IMR-90 (cell line): ENCODE measurements around the gene P2RX7. TPM values are rescaled to one million over a fixed set of nuclear protein-coding genes. Genes with fewer than 3 reads are reported as not detected.

Source experiments
- ATAC-seq: fragments of 200-7000 bp; cut with Tn5 transposase; 2 replicates; pipeline ENCODE4 v1.9.1; 2020; ENCODE audit warnings: low read depth, mild to moderate bottlenecking, moderate library complexity
- BruUV-seq: library from RNA; stranded (reverse); fragments of 400-500 nt; replicated peaks from 2 replicates; lab custom pipeline; 2021; lab: Mats Ljungman, UMichigan
- CTCF ChIA-PET: fragments of 300-600 bp; formaldehyde crosslinking; extraction: SDS; loops from one replicate; lab custom pipeline; 2021; ENCODE audit warnings: antibody characterized with exemption; lab: Yijun Ruan, JAX
- POLR2A ChIA-PET: fragments of 300-600 bp; sonication (Branson Sonifier 250); formaldehyde crosslinking; loops from one replicate; lab custom pipeline; 2022; ENCODE audit warnings: antibody characterized with exemption; ENCODE audit not compliant: unreplicated experiment; lab: Charles Lee
- DNase-seq: peaks from one replicate; pipeline ENCODE4 v3.0.0; 2013
- H2AFZ ChIP-seq: replicated peaks from 2 replicates; pipeline ENCODE3; 2013; ENCODE audit warnings: low read length, mild to moderate bottlenecking; ENCODE audit not compliant: poor library complexity
- H2AK5ac ChIP-seq: 2 replicates; pipeline ENCODE4 v1.6.1; 2013; ENCODE audit warnings: low read depth, low read length, inconsistent platforms
- H2AK9ac ChIP-seq: replicated peaks from 2 replicates; pipeline ENCODE3; 2013; ENCODE audit warnings: mild to moderate bottlenecking, low read depth, low read length, moderate library complexity; ENCODE audit not compliant: poor library complexity
- H2BK120ac ChIP-seq: 2 replicates; pipeline ENCODE4 v1.6.1; 2013; ENCODE audit warnings: low read depth, low read length, inconsistent platforms
- H2BK15ac ChIP-seq: 3 replicates; pipeline ENCODE4 v1.6.1; 2013; ENCODE audit warnings: low read depth, low read length, inconsistent platforms
- H2BK20ac ChIP-seq: 2 replicates; pipeline ENCODE4 v1.6.1; 2013; ENCODE audit warnings: low read depth, mild to moderate bottlenecking, inconsistent platforms, low read length, moderate library complexity
- H2BK5ac ChIP-seq: 2 replicates; pipeline ENCODE4 v1.6.1; 2013; ENCODE audit warnings: mild to moderate bottlenecking, low read depth, low read length, inconsistent platforms; ENCODE audit not compliant: poor library complexity, severe bottlenecking
- H3K14ac ChIP-seq: replicated peaks from 2 replicates; pipeline ENCODE4 v1.6.1; 2013; ENCODE audit warnings: low read depth, low read length, inconsistent platforms
- H3K18ac ChIP-seq: 2 replicates; pipeline ENCODE4 v1.6.1; 2013; ENCODE audit warnings: low read depth, low read length, control low read depth
- H3K23ac ChIP-seq: 2 replicates; pipeline ENCODE4 v1.6.1; 2013; ENCODE audit warnings: low read depth, low read length, inconsistent platforms
- H3K27ac ChIP-seq: 2 replicates; pipeline ENCODE4 v1.5.1; 2013; ENCODE audit warnings: mild to moderate bottlenecking, control low read depth, low read length; ENCODE audit not compliant: insufficient read depth
- H3K27me3 ChIP-seq: 2 replicates; pipeline ENCODE4 v1.6.1; 2013; ENCODE audit warnings: low read length; ENCODE audit not compliant: control insufficient read depth, insufficient read depth
- H3K36me3 ChIP-seq: 2 replicates; pipeline ENCODE4 v1.6.1; 2013; ENCODE audit warnings: low read length, mixed read lengths; ENCODE audit not compliant: control insufficient read depth, insufficient read depth
- H3K4ac ChIP-seq: 2 replicates; pipeline ENCODE4 v1.6.1; 2013; ENCODE audit warnings: low read depth, low read length, inconsistent platforms
- H3K4me1 ChIP-seq: 2 replicates; pipeline ENCODE4 v1.6.1; 2013; ENCODE audit warnings: low read length, mixed read lengths; ENCODE audit not compliant: control insufficient read depth, insufficient read depth
- H3K4me2 ChIP-seq: 2 replicates; pipeline ENCODE4 v1.6.1; 2013; ENCODE audit warnings: low read depth, mild to moderate bottlenecking, control low read depth, low read length, moderate library complexity
- H3K4me3 ChIP-seq: 2 replicates; pipeline ENCODE4 v1.5.1; 2013; ENCODE audit warnings: low read depth, mild to moderate bottlenecking, control low read depth, low read length, moderate library complexity; ENCODE audit not compliant: insufficient read depth
- H3K56ac ChIP-seq: 2 replicates; pipeline ENCODE4 v1.6.1; 2013; ENCODE audit warnings: low read length, inconsistent platforms; ENCODE audit not compliant: insufficient read depth; ENCODE audit errors: extremely low read depth
- H3K79me1 ChIP-seq, 2 experiments: 2 replicates each; pipeline ENCODE4 v1.6.1; 2013; ENCODE audit warnings: low read length in 2 of 2, inconsistent platforms in 1 of 2, low read depth in 1 of 2
- H3K9ac ChIP-seq: 2 replicates; pipeline ENCODE4 v1.6.1; 2013; ENCODE audit warnings: low read depth, low read length, control low read depth
- H3K9me1 ChIP-seq: 2 replicates; pipeline ENCODE4 v1.6.1; 2013; ENCODE audit warnings: low read length, inconsistent platforms; ENCODE audit not compliant: insufficient read depth
- H3K9me3 ChIP-seq: 2 replicates; pipeline ENCODE4 v1.6.1; 2013; ENCODE audit warnings: low read length; ENCODE audit not compliant: control insufficient read depth, insufficient read depth
- H4K20me1 ChIP-seq: 2 replicates; pipeline ENCODE4 v1.6.1; 2013; ENCODE audit warnings: low read length, inconsistent platforms; ENCODE audit not compliant: insufficient read depth
- H4K5ac ChIP-seq: 2 replicates; pipeline ENCODE4 v1.6.1; 2013; ENCODE audit warnings: mild to moderate bottlenecking, low read depth, low read length, control low read depth
- H4K8ac ChIP-seq, 2 experiments: 2 replicates each; pipeline ENCODE4 v1.6.1; 2013; ENCODE audit warnings: low read depth in 2 of 2, low read length in 2 of 2, control low read depth in 1 of 2, inconsistent platforms in 1 of 2
- H4K91ac ChIP-seq: 2 replicates; pipeline ENCODE4 v1.6.1; 2013; ENCODE audit warnings: low read depth, low read length, inconsistent platforms; ENCODE audit not compliant: insufficient read depth
- CEBPB ChIP-seq: IDR thresholded peaks from 2 replicates; pipeline ENCODE4 v1.6.1; 2012; ENCODE audit warnings: low read depth, low read length, improper control_type of control experiment
- FOS ChIP-seq: fragments of 150-350 bp; IDR thresholded peaks from 2 replicates; pipeline ENCODE4 v1.6.1; 2016; ENCODE audit warnings: low read depth, low read length
- MAFK ChIP-seq: IDR thresholded peaks from 2 replicates; pipeline ENCODE4 v1.6.1; 2012; ENCODE audit warnings: low read depth, low read length, improper control_type of control experiment
- RAD21 ChIP-seq: IDR thresholded peaks from 2 replicates; pipeline ENCODE4 v1.6.1; 2012; ENCODE audit warnings: low read length, improper control_type of control experiment
- RCOR1 ChIP-seq: IDR thresholded peaks from 2 replicates; pipeline ENCODE4 v1.6.1; 2012; ENCODE audit warnings: mild to moderate bottlenecking, low read length, improper control_type of control experiment; ENCODE audit not compliant: insufficient replicate concordance
- SMC3 ChIP-seq: fragments of 150-350 bp; IDR thresholded peaks from 2 replicates; pipeline ENCODE4 v1.6.1; 2016; ENCODE audit warnings: low read depth, mild to moderate bottlenecking, antibody characterized with exemption, low read length, moderate library complexity
- WGBS, 2 experiments: methylation state at CpG; one replicate each; pipeline versions ENCODE4 v1.1.5 to v1.1.7; 2013; ENCODE audit warnings: missing lambda C conversion rate in 2 of 2; ENCODE audit not compliant: insufficient read length in 1 of 2; ENCODE audit errors: extremely low coverage in 2 of 2; 5-methylcytosine and 5-hydroxymethylcytosine counted together
- dilution Hi-C: fragments of 300-500 bp; cut with HindIII; formaldehyde crosslinking; loops from one replicate; pipeline ENCODE4 v1.14.3; 2018; ENCODE audit warnings: low sequenced_read_pairs; ENCODE audit not compliant: unreplicated experiment
- in situ Hi-C: fragments of 300-500 bp; cut with MboI; formaldehyde crosslinking; loops from 3 replicates; pipeline ENCODE4 v1.14.3; 2019; ENCODE audit warnings: low sequenced_read_pairs, inconsistent platforms, mixed read lengths
- intact Hi-C: fragments of 100-400 bp; cut with micrococcal nuclease; formaldehyde crosslinking; loops from 2 replicates; pipeline ENCODE4 v1.10.0; 2022
- polyA plus RNA-seq, 3 experiments: library from polyadenylated mRNA; depleted of rRNA; stranded (reverse); fragments of >200 nt; gene quantifications; 2 replicates each; pipeline ENCODE4 v1.2.3, GENCODE V29; 2012; ENCODE audit warnings: low replicate concordance in 1 of 3
- total RNA-seq: library from RNA; depleted of rRNA; stranded (reverse); fragments of >200 nt; gene quantifications from 2 replicates; pipeline ENCODE4 v1.2.3, GENCODE V29; 2012

The P2RX7 gene
- total and polyA plus RNA-seq, 2 of the 4 experiments (the other 2 are of a cell fraction) = 0.07 to 0.18 TPM

- in situ Hi-C loops = no loop called here
- H2BK15ac ChIP-seq = no peak overlapping the region
- no peak overlapping the region; the same call in 1 of the 2 replicates for H2BK120ac ChIP-seq
- DNase-seq (peak; percentile 97), ATAC-seq (peak; percentile 72)
- H3K9me1 ChIP-seq = peaks cover 4% of the 10 kb centered on the region
- ChIA-PET CTCF (interaction anchor here (0.6 to 0.9 kb wide), 3 partner anchors 9 to 854 kb away, joined by 3 read pairs; no protein-coding TSS in a partner anchor), POLR2A (no interaction called here)
- peak overlapping the region; percentile 57; the same call in 1 of the 2 replicates for H3K4ac ChIP-seq
- H3K18ac ChIP-seq = no peak overlapping the region
- peaks cover 2% of the 10 kb centered on the region; the same call in 1 of the 2 replicates for H3K36me3 ChIP-seq
- no peak overlapping the region for H3K9ac ChIP-seq
- H3K14ac ChIP-seq = no peak overlapping the region
- H3K4me3 ChIP-seq = no peak overlapping the region
- peak overlapping the region; percentile 87; the same call in 1 of the 2 replicates for H2AK5ac ChIP-seq
- no peak overlapping the region for H2BK5ac ChIP-seq
- H4K5ac ChIP-seq = no peak overlapping the region
- H3K9me3 ChIP-seq = no peaks in the 10 kb centered on the region
- peaks cover 7% of the 10 kb centered on the region for H3K4me1 ChIP-seq
- H2AK9ac ChIP-seq = no peak overlapping the region
- H3K27ac ChIP-seq = no peak overlapping the region
- no peak overlapping the region for H3K4me2 ChIP-seq
- H4K8ac ChIP-seq = peak overlapping the region in 1 of 2 experiments; percentile 2; a peak in 1 of 4 replicates
- dilution Hi-C loops = no loop called here
- H4K91ac ChIP-seq = no peak overlapping the region
- H2AFZ ChIP-seq = no peak overlapping the region
- WGBS, 2 experiments = 70% methylated on average over 2 of the region's 14 CpGs; no CpG with 5 or more reads in 1 of the 2 experiments
- H3K56ac ChIP-seq = no peak overlapping the region
- no peak overlapping the region for H3K23ac ChIP-seq
- no TSS peak for BruUV-seq
- TF ChIP-seq SMC3 = no peak
- TF ChIP-seq MAFK = 0 out of 2 replicates have a peak, but pooled peaks have one; percentile 13
- 0 out of 2 replicates have a peak, but pooled peaks have one; percentile 8 for TF ChIP-seq RAD21
- TF ChIP-seq FOS = peak; percentile 82
- peak; percentile 98 for TF ChIP-seq RCOR1
- TF ChIP-seq CEBPB = no peak
- no peaks in the 10 kb centered on the region for H3K27me3 ChIP-seq
- H2BK20ac ChIP-seq = no peak overlapping the region
- intact Hi-C loops = loop anchor here (5.0 kb wide), 2 partner anchors 88 to 103 kb away; no protein-coding TSS in a partner anchor
- H4K20me1 ChIP-seq = no peaks in the 10 kb centered on the region
- H3K79me1 ChIP-seq = peaks cover 2 to 46% of the 10 kb centered on the region in 2 experiments; a peak in 3 of 4 replicates
These were observed 82.4 kb downstream of the P2RX7 start for GRCh38 chr12:121214855-121215745.
